NCI-H2196 (cell line): ENCODE data around the gene SMOC2.

Source experiments
- DNase-seq: peaks from one replicate; lab custom pipeline; 2025; ENCODE audit not compliant: unreplicated experiment; lab: John Stamatoyannopoulos, UW

The SMOC2 gene

DNA sequence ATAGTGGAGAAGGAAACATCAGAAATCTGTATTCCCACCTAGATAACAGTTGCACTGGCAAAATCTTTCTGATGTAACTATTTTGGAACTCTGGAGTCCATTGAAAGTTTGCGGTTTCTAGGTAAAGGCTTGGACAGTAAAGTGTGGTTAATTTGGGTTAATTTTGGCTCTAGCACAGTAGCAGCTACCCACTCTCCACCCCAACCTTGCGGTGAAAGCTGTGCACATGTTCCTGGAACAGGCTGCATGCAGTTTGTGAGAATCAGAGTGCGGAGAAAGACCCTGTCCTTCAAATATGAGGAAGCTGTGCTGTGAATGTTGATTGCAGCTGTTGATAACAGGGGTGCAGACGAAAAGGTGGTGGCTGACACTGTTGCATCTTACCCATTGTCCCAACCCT lies 38.4 kb downstream of the SMOC2 start:
- DNase-seq: no peak

- no peak for DNase-seq
Observed at GRCh38 chr6:168480481-168480880, 39.5 kb downstream of the SMOC2 start.

DNA sequence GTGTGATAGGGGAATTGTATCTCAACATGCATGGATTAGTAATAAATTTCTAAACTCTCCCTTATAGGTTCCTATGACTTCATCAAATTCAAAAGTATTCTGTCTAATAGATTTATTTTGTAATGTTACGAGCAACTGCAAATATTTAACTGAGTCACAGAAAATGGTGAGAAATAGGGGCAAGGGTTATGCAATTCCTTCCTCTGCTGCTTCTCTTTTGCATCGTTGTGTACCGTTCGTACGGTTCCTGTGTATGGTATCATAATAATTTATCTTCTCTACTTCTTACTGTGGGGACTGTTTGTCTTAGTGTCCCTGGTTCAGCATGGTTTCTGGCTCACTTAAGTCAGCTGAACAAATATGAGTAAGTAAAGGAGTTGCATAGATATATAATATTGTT lies 44.8 kb downstream of the SMOC2 start:
- DNase-seq: no peak

DNA sequence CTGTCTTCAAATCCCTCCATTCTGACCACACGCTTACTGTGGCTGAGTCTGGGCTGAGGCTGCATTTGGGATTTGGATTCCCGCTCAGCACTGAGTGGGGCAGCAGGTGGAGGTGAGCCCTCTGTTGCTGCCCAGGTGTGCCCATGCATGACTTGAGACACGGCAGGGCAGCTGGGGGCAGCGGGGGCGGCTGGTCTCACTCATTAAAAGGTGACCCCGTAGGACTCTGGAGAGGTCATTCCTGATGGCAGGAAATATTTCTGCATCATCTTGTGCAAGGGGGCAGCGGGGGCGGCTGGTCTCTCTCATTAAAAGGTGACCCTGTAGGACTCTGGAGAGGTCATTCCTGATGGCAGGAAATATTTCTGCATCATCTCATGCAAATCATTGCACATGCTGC lies 49.8 kb downstream of the SMOC2 start:
- DNase-seq: no peak

GRCh38 chr6:168493976-168494375 lies 53.0 kb downstream of the SMOC2 start:
- DNase-seq: no peak

DNA sequence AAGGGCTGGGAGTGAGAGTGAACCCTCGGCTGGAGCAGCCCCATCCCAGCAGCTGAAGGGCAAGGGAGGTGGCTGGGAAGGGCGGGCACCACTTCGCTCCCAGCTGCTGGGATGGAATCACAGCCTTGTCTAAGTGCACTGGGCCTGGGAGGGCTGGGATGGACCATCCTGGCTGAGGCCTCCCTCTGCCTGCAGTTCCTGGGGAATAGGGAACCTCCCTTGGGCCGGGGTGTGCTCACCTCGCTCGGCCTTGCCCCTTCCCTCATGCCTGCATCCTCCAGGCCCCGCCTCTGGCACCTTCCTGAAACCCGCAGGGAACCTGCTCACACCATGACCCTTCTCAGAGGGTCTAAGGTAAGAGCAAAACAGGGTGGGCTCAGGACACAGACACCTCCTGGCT lies 53.7 kb downstream of the SMOC2 start:
- DNase-seq: no peak

DNA sequence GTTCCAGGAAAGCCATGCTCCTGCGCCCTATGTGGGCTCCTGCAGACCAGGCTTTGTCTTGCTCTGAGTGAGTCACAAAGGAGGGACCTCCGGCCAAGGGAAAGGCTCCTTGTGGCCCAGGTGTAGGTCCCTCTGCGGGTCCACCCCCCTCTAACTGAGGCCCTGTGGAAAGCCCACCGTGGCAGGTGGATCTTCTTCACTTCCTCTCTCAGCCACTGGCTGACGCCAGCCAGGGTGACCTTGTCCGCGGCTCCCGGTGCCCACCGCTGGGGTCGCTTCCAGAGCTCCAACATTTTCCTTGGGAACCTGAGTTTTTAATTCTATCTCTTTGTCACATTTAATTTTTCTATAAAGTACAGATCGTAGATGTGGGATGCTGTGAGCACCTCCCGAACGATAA lies 54.1 kb downstream of the SMOC2 start:
- no peak for DNase-seq

GRCh38 chr6:168495636-168496035 lies 54.7 kb downstream of the SMOC2 start:
- DNase-seq: no peak

- DNase-seq: no peak
Observed at GRCh38 chr6:168496139-168496996, 55.4 kb downstream of the SMOC2 start.

GRCh38 chr6:168496997-168497331 lies 56.0 kb downstream of the SMOC2 start:
- no peak for DNase-seq

- DNase-seq: no peak
Observed at GRCh38 chr6:168497381-168497780, 56.4 kb downstream of the SMOC2 start.

GRCh38 chr6:168498161-168498843 lies 57.3 kb downstream of the SMOC2 start:
- no peak for DNase-seq

GRCh38 chr6:168499045-168499650 lies 58.2 kb downstream of the SMOC2 start:
- DNase-seq: no peak

DNA sequence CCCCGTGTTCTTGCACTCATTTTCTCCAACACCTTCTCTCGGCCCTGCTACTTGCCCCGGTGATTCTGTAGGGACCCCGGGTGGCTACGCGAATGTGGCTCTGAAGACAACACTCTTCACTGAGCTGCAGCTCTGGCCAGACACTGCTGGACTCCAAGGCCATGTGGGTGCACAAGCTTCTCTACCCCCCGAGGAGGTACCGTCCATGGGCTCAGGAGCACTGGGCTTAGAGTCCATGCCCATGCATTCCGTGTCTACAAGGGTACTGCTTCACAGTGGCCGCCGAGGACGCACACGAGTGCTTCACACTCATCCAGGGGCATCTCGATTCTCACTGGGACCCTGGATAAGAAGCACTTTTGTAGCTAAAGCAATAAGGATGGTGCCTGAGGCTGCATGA lies 59.5 kb downstream of the SMOC2 start:
- DNase-seq: no peak

GRCh38 chr6:168501561-168501960 lies 60.6 kb downstream of the SMOC2 start:
- DNase-seq: no peak

DNA sequence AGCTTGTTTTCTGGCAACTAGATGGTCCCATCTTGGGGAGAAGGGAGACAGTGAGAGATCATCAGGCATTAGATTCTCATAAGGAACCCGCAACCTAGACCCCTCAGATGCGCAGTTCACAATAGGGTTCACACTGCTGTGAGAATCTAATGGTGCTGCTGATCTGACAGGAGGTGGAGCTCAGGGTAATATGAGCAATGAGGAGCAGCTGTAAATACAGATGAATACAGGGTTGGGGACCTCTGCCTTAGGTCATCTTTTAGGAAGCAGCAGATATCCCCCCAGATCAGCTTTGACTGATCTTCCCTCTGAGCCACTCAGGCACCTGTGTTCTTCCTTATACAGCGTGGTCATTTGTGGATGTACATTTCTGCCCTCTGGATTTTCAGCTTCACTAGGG lies 63.4 kb downstream of the SMOC2 start:
- no peak for DNase-seq

- peak; percentile 38 for DNase-seq
Observed at GRCh38 chr6:168506460-168506859, 65.5 kb downstream of the SMOC2 start.

- no peak for DNase-seq
Observed at GRCh38 chr6:168507297-168507696, 66.3 kb downstream of the SMOC2 start.

DNA sequence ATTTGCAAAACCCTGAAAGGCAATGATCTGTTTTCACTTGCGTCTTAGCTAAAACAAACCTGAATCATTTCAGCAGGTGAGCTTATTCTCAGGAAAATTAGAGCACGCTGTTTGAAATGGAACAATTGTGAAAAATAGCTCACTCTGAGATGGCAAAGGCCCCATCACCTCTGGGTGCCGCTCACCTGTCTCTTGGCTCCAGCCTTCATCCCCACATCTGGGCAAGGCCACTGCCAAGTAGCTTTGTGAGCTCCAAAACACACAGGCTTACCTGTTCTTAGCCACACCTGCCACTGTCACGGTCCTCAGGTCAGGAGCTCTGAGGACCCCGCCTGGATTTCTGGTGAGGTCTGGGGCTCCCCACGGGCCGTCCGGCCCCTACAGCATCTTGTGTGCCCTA lies 66.7 kb downstream of the SMOC2 start:
- no peak for DNase-seq

DNA sequence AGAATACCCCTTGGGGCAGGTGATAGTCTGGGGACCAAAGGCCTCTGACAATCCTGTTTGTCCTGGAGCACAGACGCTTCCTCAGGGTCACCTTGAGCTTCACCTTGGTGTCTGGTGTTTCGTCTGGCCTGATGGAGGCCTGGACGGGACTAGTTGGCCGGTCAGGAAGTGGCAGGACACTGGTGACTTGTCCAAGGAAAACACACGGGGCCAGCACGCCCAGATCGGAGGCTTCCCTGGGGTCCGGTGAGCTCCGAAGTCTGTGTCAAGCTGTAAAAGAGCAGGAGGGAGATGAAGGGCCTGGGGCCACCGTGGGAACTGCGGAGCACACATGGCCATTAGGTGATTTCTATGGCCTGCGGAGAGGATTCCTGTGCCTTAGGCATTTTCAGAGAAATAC lies 67.9 kb downstream of the SMOC2 start:
- DNase-seq: no peak

DNA sequence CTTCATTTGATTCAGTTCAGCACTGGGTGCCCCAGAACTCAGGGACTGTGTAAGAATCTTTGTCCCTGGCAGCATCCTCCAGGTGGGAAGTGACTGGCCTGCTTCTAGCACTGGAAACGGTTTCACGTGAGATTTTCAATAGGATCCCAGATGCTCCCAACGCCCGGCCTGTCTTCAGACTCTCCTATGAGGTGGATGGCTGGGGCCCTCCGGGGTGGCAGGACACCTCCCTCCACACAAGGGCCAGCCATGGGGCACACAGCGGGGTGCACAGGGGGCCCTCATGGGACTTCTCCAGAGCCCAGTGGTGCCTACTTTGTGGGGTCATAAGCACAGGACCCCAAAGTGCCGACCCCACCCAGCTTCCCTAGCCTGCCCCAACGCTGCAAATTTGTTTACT lies 72.8 kb downstream of the SMOC2 start:
- DNase-seq: no peak

DNA sequence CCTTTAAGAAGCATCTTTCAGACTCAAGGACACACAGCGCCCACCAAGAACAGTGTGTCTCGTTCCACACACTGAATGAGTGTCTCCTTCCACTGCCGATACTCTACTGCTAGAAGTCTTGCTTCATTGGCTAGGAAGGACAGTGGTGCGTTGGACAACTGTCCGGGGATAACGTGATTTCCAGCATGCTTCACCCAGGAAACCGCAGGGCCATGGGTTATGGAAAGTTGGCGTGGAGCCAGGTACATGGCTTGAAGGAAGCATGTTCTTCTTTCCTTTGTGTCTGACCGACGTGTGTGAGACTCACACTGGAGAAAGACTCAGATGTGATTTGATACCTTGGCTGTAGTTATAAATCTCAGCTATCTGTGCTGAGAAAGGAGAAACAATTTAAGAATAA lies 73.2 kb downstream of the SMOC2 start:
- DNase-seq: peak; percentile 13
